HG02678 (cell line): ENCODE results near the gene SFXN1.
A peak's percentile ranks its signal among the peaks of the same experiment; 100 is the strongest.
"Not testable (repeated sequence)": the region's sequence is repeated elsewhere in the genome, so short reads cannot be mapped to it uniquely, and the experiment has no call there.

ENCODE experiments used
- ATAC-seq: cut with Tn5 transposase; IDR thresholded peaks from one replicate; pipeline ENCODE4 v1.9.1; 2021; ENCODE audit warnings: mild to moderate bottlenecking, moderate library complexity; ENCODE audit not compliant: unreplicated experiment

Gene SFXN1

GRCh38 chr5:175493726-175494125, 15.4 kb downstream of the SFXN1 start:
- no peak for ATAC-seq

- ATAC-seq, result no peak
Observed at GRCh38 chr5:175494264-175495183, 16.2 kb downstream of the SFXN1 start.

DNA sequence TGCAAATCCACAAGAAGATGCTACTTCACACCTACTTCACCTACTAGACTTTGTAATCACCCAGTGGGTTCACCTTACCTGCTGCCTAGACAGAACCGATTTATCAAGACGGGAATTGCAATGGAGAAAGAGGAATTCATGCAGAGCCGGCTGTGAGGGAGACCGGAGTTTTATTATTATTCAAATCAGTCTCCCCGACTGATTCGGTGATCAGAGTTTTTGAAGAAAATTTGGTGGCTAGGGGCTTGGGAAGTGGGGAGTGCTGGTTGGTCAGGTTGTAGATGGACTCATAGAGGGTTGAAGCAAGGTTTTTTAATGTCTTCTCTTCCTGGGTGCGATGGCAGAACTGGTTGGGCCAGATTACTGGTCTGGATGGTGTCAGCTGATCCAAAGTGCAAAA, 23.4 kb downstream of the SFXN1 start:
- ATAC-seq, result no peak

DNA sequence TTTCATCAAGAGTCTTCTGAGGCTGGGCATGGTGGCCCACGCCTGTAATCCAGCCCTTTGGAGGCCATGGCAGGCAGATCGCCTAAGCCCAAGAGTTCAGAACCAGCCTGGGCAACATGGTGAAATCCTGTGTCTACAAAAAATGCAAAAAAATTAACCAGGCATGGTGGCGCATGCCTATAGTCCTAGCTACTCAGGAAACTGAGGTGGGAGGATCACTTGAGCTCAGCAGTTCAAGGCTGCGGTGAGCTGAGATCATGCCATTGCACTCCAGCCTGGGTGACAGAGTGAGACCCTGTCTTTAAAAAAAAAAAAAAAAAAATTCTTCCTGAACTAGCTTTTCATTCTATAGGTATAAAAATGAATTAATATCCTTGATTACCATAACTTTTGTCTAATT, 29.3 kb downstream of the SFXN1 start:
- ATAC-seq, result not testable (repeated sequence)

- ATAC-seq, result no peak
Observed at GRCh38 chr5:175508896-175509295, 30.5 kb downstream of the SFXN1 start.

- ATAC-seq, result no peak
Observed at GRCh38 chr5:175513297-175513696, 34.9 kb downstream of the SFXN1 start.

- ATAC-seq, result no peak
Observed at GRCh38 chr5:175513726-175514125, 35.4 kb downstream of the SFXN1 start.

DNA sequence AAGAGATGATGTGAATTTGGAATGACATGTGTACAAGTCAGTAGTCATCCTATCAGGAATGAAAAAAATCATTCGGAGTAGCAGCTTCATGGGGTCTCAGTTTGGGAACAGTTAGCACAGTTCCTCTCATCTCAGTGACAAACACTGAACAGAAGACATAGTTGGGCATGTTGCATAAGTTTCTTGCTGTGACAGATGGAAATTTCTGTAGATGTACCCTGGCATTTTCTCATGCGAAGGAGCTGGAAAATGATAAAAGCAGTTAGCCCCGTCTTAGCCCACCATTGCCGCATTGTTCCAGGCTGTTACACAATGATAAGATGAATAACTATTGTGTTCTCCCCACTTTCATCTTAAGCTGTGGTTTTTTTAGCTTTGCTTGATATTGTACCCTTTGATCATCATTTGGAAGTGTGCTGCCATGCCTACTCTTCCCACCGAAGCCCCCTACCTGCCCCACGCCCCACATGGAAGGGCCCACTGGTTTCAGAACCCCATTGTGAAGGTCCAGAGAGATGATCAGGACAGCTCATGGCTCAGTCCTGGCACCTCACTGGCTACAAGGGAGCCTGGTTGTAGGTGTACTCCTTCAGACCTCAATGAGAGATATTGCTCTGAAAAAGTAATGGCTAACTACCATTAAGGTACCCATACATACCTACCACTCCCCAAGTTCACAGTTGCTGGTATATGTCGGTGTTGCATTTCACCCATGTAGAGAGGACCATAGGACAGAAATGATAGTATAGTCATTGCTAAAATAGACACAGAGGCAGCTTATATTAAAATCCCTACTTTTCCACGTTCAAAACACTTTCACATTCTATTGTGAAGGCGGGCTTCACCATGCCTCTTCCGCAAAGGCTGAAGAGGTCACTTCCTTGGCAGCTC, 38.8 kb downstream of the SFXN1 start:
- no peak for ATAC-seq

DNA sequence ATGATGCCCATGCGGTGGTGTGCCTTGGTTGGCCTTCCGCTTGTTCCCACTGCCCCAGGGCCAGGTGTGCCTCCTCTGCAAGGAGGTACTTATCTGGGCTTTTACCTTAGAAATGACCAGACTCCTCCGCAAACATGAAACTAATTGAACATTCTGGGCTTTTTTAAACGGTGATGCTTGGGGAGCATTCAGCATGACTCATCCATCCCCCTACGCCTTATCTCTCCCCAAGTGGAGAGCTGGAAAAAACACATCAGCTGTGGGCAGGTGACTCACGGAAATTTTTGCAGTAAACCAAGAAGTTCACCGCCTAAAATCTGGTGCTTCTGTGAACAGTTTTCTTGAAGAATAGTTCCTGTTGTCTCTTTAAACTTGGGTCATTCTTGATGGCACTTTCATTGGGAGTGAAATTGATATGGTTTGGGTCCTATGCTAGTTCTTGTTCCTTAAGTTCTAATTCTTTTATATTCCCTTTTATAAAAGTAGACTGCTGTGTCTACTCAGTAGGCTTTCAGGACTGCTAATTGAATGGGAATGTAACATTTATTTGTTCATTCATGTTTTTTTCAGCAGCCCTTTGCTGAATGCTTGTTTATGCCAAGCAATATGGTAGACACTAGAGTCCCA, 39.6 kb downstream of the SFXN1 start:
- no peak for ATAC-seq

DNA sequence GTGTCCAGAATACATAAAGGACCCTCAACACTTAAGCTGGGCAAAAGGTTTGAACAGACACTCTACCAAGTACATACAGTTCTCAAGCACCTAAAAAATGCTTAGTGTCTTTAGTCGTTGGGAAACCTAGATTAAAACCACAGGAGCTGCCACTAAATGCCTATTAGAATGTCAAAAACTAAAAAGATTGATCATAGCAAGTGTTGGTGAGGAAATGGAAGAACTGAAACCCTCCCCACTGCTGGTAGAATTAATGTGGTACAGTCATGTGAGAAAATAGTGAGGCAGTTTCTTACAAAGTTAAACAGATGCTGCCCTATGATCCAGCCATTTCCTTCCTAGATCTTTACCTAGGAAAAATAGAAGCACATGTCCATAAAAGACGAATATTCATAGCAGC, 40.6 kb downstream of the SFXN1 start:
- ATAC-seq, result no peak

DNA sequence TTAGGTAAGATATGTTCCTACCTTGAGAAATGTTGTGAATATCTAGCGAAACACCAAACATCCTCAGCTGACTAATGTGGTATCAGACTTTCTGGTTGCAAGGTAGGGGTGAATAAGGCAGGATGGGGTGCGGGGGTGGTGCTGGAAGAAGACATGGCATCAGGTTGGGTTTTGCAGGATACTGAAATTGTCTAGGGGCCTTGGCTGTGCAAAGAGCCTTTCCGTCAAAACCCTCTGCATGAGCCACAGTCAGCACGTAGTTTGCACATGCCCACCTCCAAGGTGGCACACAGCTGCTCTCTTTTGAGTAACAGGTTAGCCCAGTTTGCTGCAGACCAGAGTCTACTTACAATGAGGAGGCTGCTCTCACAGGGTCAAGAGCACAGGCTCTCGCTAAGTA, 42.0 kb downstream of the SFXN1 start:
- no peak for ATAC-seq

- ATAC-seq, result no peak
Observed at GRCh38 chr5:175520873-175521272, 42.5 kb downstream of the SFXN1 start.

DNA sequence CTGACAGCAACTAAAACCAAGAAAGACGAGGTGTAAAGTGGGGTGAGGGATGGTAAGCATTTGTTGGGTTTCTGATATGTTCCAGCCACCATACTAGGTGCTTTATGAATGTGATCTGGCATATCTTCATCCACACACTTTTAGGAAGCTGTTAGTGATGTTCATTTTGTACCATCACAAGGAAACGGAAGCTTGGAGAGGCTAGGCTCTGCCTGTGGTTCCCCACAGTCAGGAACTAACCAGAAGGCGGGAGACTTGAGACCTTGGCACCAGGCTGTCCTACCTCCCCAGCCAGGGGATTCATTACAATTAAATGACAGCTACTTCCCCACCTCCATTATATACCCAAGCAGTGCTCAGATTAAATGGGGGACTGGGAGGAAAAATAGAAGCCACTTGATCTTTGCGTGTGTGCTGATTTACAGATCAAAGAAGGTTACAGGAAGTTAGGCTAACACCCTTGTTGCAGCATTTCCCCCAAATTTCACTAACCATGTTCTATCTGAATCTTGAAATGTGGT, 43.0 kb downstream of the SFXN1 start:
- ATAC-seq, result no peak

DNA sequence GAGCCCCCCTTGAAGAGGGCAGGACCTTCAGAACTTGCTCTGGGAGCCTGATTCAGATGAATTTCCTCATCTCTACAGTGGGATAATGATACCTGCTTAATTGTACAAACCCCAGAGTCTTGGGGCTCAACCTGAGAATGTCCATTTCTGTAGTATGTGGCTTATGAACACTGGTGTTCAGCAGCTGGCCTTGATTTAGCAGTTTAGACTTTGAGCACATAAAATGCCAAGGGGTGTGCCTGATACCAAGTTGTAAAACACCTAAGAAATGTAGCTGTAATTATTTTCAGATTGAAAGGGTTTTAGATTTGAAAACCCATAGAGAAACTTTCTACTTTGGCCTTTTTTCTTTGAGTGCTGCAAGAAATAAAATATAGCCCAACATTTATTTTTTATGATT, 44.9 kb downstream of the SFXN1 start:
- no peak for ATAC-seq

DNA sequence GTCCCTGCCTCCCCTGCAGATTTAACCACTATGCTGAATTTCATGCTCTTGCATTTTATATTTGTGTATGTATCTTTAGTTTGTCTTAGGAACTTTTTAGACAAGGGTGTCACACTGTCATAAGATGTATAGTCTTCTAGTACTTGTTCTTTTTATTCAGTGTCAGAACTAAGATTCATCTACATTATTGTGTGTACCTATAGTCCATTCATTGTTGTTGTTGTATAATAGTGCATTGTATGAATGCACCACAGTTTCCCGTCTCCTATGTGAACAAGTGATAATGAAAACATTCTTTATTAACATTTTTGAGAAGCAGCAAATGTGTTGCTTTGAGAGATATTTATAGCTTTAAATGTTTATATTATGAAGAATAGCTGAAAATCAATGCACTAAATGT, 45.9 kb downstream of the SFXN1 start:
- ATAC-seq, result no peak

DNA sequence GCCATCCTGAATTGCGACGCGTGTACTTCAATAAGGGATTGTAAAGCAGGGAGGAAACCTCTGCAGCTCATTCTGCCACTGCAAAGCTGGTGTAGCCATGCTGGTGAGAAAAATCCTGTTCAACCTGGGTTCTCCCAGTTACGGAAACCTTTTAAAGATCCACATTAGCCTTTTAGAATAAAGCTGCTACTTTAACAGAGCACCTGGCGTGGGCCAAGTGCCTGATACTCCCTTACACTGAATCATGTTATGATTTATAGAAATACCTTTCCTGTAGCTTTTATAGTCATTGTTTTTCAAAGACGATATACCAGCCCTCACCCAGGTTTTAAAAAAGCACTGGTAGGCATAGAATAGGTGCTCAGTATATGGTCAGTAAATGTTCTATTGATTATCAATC, 48.3 kb downstream of the SFXN1 start:
- ATAC-seq, result no peak

- no peak for ATAC-seq
Observed at GRCh38 chr5:175531361-175531760, 53.0 kb downstream of the SFXN1 start.

DNA sequence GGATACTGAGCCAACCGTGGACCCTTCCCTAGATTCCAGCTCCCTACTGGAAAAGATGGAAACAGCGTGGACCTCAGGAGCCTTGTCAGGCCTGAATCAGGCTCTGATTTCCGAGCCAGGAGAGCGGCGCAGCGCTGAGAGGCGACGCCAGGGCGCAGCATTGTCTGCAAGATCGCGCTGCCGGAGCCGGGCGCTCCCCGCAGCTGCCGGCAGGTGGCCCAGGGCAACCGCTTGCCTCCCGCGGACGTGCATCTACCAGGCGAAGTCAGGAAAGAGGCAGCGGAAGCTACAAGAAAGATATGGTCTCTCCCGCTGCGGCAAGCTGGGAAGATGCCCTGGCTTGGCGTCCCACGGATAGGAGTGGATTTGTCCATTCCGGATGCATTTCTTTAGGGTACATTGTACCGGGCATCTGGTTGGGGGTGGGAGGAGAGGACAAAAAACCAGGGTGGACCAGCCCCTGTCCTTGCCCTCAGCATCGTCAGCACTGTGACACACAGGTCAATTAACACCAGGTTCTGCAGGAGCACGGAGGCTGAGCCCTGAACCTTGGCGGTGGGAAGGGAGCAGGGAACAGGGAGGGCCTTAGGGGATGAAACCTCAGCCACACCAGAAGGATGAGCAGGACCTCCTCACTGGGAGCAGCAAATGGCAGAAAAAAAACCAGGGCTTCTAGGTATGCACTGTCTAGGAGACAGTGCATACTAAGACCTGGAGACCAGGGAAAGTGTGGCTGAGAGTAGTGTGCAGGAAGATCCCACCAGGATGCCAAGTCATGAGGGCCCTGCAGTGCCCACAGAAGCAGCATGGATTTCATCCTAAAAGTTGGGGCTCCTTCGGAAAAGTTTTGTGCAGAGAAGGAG, 55.9 kb downstream of the SFXN1 start:
- peak; percentile 97 for ATAC-seq

GRCh38 chr5:175535331-175535730, 57.0 kb downstream of the SFXN1 start:
- ATAC-seq, result not testable (repeated sequence)

DNA sequence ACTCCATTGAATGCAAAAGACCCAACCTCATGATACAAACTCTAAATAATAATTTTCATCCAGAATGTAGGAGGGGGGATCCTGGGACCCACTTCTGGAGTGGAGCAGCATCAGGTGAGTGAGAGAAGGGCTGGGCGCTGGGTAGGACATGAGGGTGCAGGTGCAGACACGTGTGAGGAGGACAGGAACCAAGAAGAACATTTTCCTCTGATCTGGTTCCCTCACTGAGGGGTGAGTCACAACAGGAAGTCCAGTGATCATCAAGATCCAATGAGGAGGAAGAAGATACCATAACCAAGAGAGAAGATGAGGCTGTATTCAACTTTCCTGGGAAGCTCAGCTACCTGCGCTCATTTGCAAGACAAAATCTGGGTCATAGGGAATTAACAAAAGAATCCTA, 57.4 kb downstream of the SFXN1 start:
- no peak for ATAC-seq
